Measurements from ENCODE around the gene ACVRL1.

The ACVRL1 gene

DNA sequence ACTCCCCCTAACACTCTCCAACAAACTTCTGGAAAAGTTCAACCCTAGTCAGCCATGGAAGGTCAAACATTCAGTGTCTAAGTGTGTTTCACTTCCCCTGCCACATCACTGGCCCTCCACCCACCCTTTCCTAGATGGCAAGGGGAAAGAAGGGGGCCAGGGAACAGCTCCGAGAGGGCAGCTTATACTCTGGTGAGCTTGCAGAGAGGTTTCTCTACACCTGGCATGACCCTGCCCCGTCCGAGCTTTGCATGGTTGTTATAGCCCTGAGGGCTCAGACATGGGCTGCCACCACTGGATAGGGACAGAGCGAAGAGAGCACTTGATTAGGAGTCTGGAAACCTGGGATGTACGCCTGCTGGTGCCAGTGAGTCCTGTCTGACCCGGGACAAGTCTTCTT lies 4.0 kb downstream of the ACVRL1 start:
- POLR2A ChIA-PET: no interaction called here
- TF ChIP-seq ARNT (IDR thresholded peaks at IDR 0.05) (no peak), FOXM1 (IDR thresholded peaks at IDR 0.05; ENCODE audit: borderline replicate concordance) (no peak), ZNF384 (IDR thresholded peaks at IDR 0.05) (no peak), TARDBP (IDR thresholded peaks at IDR 0.05) (no peak), FOXA1 (IDR thresholded peaks at IDR 0.05) (no peak), HDGF (IDR thresholded peaks at IDR 0.05; ENCODE audit: borderline replicate concordance) (no peak), SUZ12 (IDR thresholded peaks at IDR 0.05) (no peak), BHLHE40 (IDR thresholded peaks at IDR 0.05; ENCODE audit: borderline replicate concordance) (no peak), NFRKB (IDR thresholded peaks at IDR 0.05) (no peak), ELF4 (IDR thresholded peaks at IDR 0.05) (no peak), CTBP1 (IDR thresholded peaks at IDR 0.05; ENCODE audit: borderline replicate concordance) (no peak), L3MBTL2 (conservative IDR thresholded peaks at IDR 0.05) (no peak)
- TF ChIP-seq, protein P1, sequence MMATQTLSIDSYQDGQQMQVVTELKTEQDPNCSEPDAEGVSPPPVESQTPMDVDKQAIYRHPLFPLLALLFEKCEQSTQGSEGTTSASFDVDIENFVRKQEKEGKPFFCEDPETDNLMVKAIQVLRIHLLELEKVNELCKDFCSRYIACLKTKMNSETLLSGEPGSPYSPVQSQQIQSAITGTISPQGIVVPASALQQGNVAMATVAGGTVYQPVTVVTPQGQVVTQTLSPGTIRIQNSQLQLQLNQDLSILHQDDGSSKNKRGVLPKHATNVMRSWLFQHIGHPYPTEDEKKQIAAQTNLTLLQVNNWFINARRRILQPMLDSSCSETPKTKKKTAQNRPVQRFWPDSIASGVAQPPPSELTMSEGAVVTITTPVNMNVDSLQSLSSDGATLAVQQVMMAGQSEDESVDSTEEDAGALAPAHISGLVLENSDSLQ (IDR thresholded peaks at IDR 0.05): no peak
- DNase-seq (ENCODE audit: extremely low spot score): no peak
- CTCF ChIA-PET: interaction anchor here (0.8 to 5.8 kb wide), 3 partner anchors 12 to 112 kb away, joined by 3 to 31 read pairs (median 13); no protein-coding TSS in a partner anchor

DNA sequence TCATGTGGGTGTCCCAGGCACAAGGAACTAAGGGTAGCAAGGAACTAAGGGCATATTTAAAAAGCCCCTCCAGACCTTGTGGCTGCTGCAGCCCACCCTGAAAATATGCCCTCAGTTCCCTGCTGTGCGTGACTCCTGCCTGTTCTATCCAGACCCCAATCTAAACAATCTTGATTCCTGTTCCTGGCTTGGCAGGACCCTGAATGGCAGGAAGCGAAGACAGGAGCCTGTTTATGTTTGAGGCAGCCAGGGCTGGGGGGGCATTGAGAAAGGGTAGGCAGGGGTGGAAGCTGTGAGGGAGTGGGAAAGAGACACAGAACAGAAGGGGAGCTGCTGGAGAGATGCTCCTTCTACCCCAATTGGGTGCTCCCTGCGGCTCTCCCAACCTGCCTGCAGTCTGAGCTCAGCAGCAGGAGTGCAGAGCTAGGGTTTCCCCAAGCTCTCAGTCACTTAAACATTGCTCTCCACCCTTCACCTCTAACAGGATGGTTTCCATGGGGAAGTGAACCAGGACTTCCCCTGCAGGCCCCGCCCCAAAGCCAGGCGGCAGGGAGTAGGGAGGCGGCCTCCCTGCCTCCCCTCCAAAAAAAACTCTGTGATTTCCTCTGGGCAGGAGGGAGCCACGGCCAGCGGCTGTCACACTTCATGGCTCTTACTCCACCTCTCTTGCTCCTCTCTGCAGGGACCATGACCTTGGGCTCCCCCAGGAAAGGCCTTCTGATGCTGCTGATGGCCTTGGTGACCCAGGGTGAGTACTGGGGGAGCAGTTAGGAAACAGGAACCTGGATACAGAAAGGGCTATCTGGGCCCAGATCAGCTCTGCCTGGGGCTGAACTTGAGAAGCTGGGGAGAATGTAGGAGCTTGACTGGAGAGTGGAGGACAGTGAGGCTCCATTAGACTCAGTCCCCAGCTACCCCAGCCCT lies 4.7 kb downstream of the ACVRL1 start:
- ChIA-PET POLR2A (no interaction called here), CTCF (interaction anchor here (0.6 to 5.8 kb wide), 4 partner anchors 11 to 111 kb away, joined by 3 to 31 read pairs (median 8); no protein-coding TSS in a partner anchor)
- DNase-seq (ENCODE audit: extremely low spot score): peak; percentile 31
- no peak for TF ChIP-seq LEF1 (IDR thresholded peaks at IDR 0.05; ENCODE audit: borderline replicate concordance)
- no peak for TF ChIP-seq ARNT (IDR thresholded peaks at IDR 0.05)
- no peak for TF ChIP-seq SUZ12 (IDR thresholded peaks at IDR 0.05)
- no peak for TF ChIP-seq FOXA1 (IDR thresholded peaks at IDR 0.05)
- TF ChIP-seq HDGF (IDR thresholded peaks at IDR 0.05; ENCODE audit: borderline replicate concordance): no peak
- TF ChIP-seq SP1 (IDR thresholded peaks at IDR 0.05): no peak
- no peak for TF ChIP-seq FOXK2 (IDR thresholded peaks at IDR 0.05)
- no peak for TF ChIP-seq TARDBP (IDR thresholded peaks at IDR 0.05)
- TF ChIP-seq ZNF384 (IDR thresholded peaks at IDR 0.05): no peak
- no peak for TF ChIP-seq ELF4 (IDR thresholded peaks at IDR 0.05)
- TF ChIP-seq, protein P1 (IDR thresholded peaks at IDR 0.05): no peak
- no peak for TF ChIP-seq NFRKB (IDR thresholded peaks at IDR 0.05)
- TF ChIP-seq L3MBTL2 (conservative IDR thresholded peaks at IDR 0.05): no peak
- TF ChIP-seq FOXM1 (IDR thresholded peaks at IDR 0.05; ENCODE audit: borderline replicate concordance): no peak
- TF ChIP-seq BHLHE40 (IDR thresholded peaks at IDR 0.05; ENCODE audit: borderline replicate concordance): no peak

DNA sequence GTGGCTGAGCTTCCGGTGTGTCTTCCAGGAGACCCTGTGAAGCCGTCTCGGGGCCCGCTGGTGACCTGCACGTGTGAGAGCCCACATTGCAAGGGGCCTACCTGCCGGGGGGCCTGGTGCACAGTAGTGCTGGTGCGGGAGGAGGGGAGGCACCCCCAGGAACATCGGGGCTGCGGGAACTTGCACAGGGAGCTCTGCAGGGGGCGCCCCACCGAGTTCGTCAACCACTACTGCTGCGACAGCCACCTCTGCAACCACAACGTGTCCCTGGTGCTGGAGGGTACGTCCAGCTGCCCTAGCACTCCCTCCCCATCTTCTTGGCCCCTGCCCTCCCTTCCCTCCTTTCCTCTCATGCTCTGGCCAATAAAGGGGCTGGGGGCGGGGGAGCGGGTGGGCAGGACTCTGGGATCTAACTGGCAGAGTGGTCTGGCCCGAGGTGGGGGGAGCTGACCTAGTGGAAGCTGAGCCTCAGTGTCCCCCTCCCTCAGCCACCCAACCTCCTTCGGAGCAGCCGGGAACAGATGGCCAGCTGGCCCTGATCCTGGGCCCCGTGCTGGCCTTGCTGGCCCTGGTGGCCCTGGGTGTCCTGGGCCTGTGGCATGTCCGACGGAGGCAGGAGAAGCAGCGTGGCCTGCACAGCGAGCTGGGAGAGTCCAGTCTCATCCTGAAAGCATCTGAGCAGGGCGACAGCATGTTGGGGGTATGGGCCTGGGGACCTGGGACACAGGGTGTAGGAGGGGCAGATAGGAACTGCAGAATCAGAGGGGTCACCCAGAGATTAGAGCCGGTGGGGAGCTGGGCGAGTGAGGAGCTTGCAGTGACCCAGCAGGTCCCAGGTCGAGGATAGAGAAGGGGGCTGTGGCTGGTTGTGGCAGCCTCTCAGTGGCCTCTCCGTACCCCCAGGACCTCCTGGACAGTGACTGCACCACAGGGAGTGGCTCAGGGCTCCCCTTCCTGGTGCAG lies 6.0 kb downstream of the ACVRL1 start:
- no peak for TF ChIP-seq HDGF (IDR thresholded peaks at IDR 0.05; ENCODE audit: borderline replicate concordance)
- TF ChIP-seq NFRKB (IDR thresholded peaks at IDR 0.05): no peak
- TF ChIP-seq FOXA1 (IDR thresholded peaks at IDR 0.05): no peak
- no peak for TF ChIP-seq CTBP1 (IDR thresholded peaks at IDR 0.05; ENCODE audit: borderline replicate concordance)
- no peak for TF ChIP-seq BHLHE40 (IDR thresholded peaks at IDR 0.05; ENCODE audit: borderline replicate concordance)
- no peak for TF ChIP-seq SP1 (IDR thresholded peaks at IDR 0.05)
- TF ChIP-seq ARNT (IDR thresholded peaks at IDR 0.05): no peak
- TF ChIP-seq ELF4 (IDR thresholded peaks at IDR 0.05): no peak
- TF ChIP-seq FOXM1 (IDR thresholded peaks at IDR 0.05; ENCODE audit: borderline replicate concordance): no peak
- TF ChIP-seq SUZ12 (IDR thresholded peaks at IDR 0.05): no peak
- no peak for TF ChIP-seq L3MBTL2 (conservative IDR thresholded peaks at IDR 0.05)
- TF ChIP-seq, protein P1 (IDR thresholded peaks at IDR 0.05): no peak
- no peak for TF ChIP-seq LEF1 (IDR thresholded peaks at IDR 0.05; ENCODE audit: borderline replicate concordance)
- ChIA-PET POLR2A (no interaction called here), CTCF (interaction anchor here (0.6 to 5.8 kb wide), 6 partner anchors 10 to 586 kb away, joined by 3 to 31 read pairs (median 4); no protein-coding TSS in a partner anchor)
- DNase-seq (ENCODE audit: extremely low spot score): no peak

- ChIA-PET POLR2A (no interaction called here), CTCF (interaction anchor here (0.6 to 5.8 kb wide), 5 partner anchors 9 to 587 kb away, joined by 3 to 31 read pairs (median 3); no protein-coding TSS in a partner anchor)
- no peak for TF ChIP-seq FOXA1 (IDR thresholded peaks at IDR 0.05)
- no peak for TF ChIP-seq FOXM1 (IDR thresholded peaks at IDR 0.05; ENCODE audit: borderline replicate concordance)
- TF ChIP-seq NFRKB (IDR thresholded peaks at IDR 0.05): no peak
- no peak for TF ChIP-seq TARDBP (IDR thresholded peaks at IDR 0.05)
- TF ChIP-seq SP1 (IDR thresholded peaks at IDR 0.05): no peak
- no peak for TF ChIP-seq LEF1 (IDR thresholded peaks at IDR 0.05; ENCODE audit: borderline replicate concordance)
- TF ChIP-seq SUZ12 (IDR thresholded peaks at IDR 0.05): no peak
- no peak for TF ChIP-seq CTBP1 (IDR thresholded peaks at IDR 0.05; ENCODE audit: borderline replicate concordance)
- TF ChIP-seq HDGF (IDR thresholded peaks at IDR 0.05; ENCODE audit: borderline replicate concordance): no peak
- TF ChIP-seq, protein P1 (IDR thresholded peaks at IDR 0.05): no peak
- TF ChIP-seq FOXK2 (IDR thresholded peaks at IDR 0.05): no peak
- no peak for TF ChIP-seq ARNT (IDR thresholded peaks at IDR 0.05)
- no peak for TF ChIP-seq ELF4 (IDR thresholded peaks at IDR 0.05)
- no peak for TF ChIP-seq BHLHE40 (IDR thresholded peaks at IDR 0.05; ENCODE audit: borderline replicate concordance)
- no peak for TF ChIP-seq ZNF384 (IDR thresholded peaks at IDR 0.05)
- DNase-seq (ENCODE audit: extremely low spot score): no peak
Measured at GRCh38 chr12:51914034-51914923, 7.0 kb downstream of the ACVRL1 start.

Data from HEK293T (cell line).